MM.1S (cell line): ENCODE results near the gene STK32C.

Source experiments
- EZH2 ChIP-seq: fragments of 300-600 bp; sonication (generic); optimal IDR thresholded peaks from 2 replicates; pipeline ENCODE3; 2017; ENCODE audit warnings: low read depth, mild to moderate bottlenecking, antibody characterized with exemption, low read length, mixed read lengths
- EZH2phosphoT487 ChIP-seq: fragments of 300-600 bp; sonication (generic); IDR thresholded peaks from 2 replicates; pipeline ENCODE4 v1.6.1; 2018; ENCODE audit warnings: antibody characterized with exemption, low read length
- TF ChIP-seq, protein P1 (sequence below): fragments of 300-600 bp; sonication (generic); IDR thresholded peaks from 2 replicates; pipeline ENCODE4 v1.5.1; 2016; ENCODE audit warnings: antibody characterized with exemption, low read length, mixed read lengths

DNA sequence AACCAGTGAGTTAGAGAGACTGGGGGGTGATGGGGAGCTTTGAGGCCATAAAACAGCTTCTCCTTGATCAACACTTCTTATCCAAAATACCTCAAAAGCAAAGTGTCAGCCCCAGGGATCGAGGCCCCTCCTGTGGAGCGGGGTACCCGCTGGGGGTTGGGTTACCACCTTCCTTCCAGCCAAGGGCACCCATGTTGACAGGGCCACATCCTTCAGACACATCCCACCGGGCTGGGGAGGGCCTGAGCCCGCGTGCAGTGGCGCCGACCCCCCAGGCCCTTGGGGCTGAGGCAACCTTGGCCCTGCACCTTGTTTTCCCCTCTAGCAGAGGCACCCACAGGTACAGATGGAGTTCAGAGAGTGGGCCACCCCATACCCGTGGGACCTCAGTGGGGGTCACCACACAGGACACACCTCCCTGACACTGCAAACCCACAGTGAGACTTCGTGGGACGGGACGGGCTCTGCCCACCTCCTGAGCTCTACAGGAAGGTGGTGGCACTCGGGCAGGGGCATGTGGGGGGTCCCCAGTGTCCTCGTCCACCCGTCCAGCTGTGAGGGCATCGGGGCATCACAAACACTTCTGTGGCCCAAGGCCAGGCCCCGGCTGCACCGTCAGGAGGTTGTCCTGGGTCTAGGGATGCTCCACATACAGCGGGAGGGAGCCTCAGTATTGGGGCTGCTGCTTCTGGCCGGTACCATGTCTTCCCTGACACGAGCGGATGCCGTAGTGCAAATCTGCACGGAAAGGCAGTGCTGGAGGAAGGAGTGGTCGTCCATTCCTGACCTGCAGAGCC lies 110.3 kb downstream of the STK32C start:
- TF ChIP-seq EZH2phosphoT487 (no peak), EZH2 (no peak)
- TF ChIP-seq, protein P1, sequence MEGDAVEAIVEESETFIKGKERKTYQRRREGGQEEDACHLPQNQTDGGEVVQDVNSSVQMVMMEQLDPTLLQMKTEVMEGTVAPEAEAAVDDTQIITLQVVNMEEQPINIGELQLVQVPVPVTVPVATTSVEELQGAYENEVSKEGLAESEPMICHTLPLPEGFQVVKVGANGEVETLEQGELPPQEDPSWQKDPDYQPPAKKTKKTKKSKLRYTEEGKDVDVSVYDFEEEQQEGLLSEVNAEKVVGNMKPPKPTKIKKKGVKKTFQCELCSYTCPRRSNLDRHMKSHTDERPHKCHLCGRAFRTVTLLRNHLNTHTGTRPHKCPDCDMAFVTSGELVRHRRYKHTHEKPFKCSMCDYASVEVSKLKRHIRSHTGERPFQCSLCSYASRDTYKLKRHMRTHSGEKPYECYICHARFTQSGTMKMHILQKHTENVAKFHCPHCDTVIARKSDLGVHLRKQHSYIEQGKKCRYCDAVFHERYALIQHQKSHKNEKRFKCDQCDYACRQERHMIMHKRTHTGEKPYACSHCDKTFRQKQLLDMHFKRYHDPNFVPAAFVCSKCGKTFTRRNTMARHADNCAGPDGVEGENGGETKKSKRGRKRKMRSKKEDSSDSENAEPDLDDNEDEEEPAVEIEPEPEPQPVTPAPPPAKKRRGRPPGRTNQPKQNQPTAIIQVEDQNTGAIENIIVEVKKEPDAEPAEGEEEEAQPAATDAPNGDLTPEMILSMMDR: no peak
